ENCODE measurements around the gene ELOVL2.

The ELOVL2 gene

DNA sequence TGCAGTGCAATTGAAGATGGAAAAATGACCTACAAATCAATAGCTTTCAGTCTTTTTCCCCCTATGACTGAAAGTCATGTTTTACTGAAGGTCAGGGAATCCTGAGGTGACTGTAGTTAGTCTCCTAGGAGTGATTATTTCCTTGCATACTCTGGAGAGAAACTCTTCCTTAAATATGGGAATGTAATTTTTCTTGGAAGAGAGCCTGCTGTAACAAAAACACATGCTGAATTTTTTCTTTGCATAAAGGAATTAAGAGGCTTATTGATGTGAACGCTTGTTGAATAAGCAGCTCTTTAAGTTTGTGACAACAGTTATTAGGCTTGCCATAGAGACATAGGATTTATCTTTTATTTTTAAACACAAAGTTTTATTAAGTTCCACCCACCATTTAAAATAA is 64.5 kb downstream of the ELOVL2 start:
- no peak for ATAC-seq (ENCODE audit: low read depth)
- no peaks in the 10 kb centered on the region for H3K27me3 ChIP-seq (ENCODE audit: insufficient read depth, poor library complexity, severe bottlenecking)
- no peaks in the 10 kb centered on the region for H3K36me3 ChIP-seq (ENCODE audit: low read depth)
- no peak overlapping the region for H3K4me3 ChIP-seq (ENCODE audit: severe bottlenecking)
- DNase-seq (ENCODE audit: low spot score): no peak
- H3K9me3 ChIP-seq (ENCODE audit: severe bottlenecking): no peaks in the 10 kb centered on the region
- H3K27ac ChIP-seq (ENCODE audit: poor library complexity, severe bottlenecking): no peak overlapping the region
- no peak for TF ChIP-seq CTCF (IDR thresholded peaks at IDR 0.05; ENCODE audit: poor library complexity, severe bottlenecking)
- no peaks in the 10 kb centered on the region for H3K4me1 ChIP-seq (ENCODE audit: insufficient read depth, poor library complexity, severe bottlenecking)

DNA sequence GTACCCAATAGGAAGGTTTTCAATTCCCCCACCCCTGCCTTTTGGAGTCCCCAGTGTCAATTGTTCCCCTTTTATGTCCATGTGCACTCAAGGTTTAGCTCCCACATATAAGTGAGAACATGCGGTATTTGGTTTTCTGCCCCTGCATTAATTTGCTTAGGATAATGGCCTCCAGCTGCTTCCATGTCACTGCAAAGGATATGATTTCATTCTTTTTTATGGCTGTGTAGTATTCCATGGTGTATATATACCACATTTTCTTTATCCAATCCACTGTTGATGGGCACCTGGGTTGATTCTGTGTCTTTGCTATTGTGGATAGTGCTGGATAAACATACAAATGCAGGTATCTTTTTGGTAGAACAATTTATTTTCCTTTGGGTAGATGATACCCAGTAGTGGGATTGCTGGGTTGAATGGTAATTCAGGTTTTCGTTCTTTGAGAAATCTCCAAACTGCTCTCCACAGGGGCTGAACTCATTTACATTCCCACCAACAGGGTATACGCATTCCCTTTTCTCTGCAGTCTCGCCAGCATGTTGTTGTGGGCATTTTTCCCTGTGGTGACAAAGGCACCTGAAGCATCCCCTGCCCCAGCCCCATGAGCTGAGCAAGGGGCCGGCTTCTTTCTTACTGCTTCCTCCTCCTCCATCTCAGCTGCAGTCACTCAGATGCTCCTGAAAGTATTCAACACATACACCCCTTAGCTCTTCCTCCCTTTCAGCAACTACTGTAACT is 66.7 kb downstream of the ELOVL2 start:
- DNase-seq (ENCODE audit: low spot score) (no peak), ATAC-seq (ENCODE audit: low read depth) (no peak)
- no peak overlapping the region for H3K4me3 ChIP-seq (ENCODE audit: severe bottlenecking)

DNA sequence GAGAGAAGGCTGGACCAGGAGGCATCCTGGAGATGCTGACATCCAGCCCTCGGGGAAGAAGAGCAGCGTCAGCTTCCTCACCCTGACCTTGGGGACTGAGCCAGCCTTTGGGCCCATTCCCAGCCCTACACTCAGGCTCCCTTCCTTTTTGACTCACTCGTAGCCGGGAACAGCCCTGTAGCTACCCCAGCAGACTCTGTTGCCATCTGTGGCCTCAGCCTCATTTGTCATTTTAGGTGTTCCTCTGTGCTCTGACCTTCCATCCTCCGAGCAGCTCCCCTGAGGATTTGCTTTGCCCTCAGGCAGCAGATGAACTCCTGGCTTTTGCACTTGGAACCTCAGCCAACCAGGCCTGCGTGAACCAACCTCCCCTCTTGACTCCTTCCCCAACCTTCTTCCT is 67.5 kb downstream of the ELOVL2 start:
- Histone ChIP-seq H3K4me1 (ENCODE audit: insufficient read depth, poor library complexity, severe bottlenecking) (no peaks in the 10 kb centered on the region), H3K27me3 (ENCODE audit: insufficient read depth, poor library complexity, severe bottlenecking) (no peaks in the 10 kb centered on the region), H3K9me3 (ENCODE audit: severe bottlenecking) (no peaks in the 10 kb centered on the region), H3K4me3 (ENCODE audit: severe bottlenecking) (no peak overlapping the region), H3K27ac (ENCODE audit: poor library complexity, severe bottlenecking) (no peak overlapping the region), H3K36me3 (ENCODE audit: low read depth) (no peaks in the 10 kb centered on the region)
- ATAC-seq (ENCODE audit: low read depth): no peak
- no peak for TF ChIP-seq CTCF (IDR thresholded peaks at IDR 0.05; ENCODE audit: poor library complexity, severe bottlenecking)
- no peak for DNase-seq (ENCODE audit: low spot score)

More for the DNA sequence above, 66.7 kb downstream of the ELOVL2 start:
- TF ChIP-seq CTCF (IDR thresholded peaks at IDR 0.05; ENCODE audit: poor library complexity, severe bottlenecking): no peak
- Histone ChIP-seq H3K36me3 (ENCODE audit: low read depth) (no peaks in the 10 kb centered on the region), H3K27me3 (ENCODE audit: insufficient read depth, poor library complexity, severe bottlenecking) (no peaks in the 10 kb centered on the region), H3K4me1 (ENCODE audit: insufficient read depth, poor library complexity, severe bottlenecking) (no peaks in the 10 kb centered on the region), H3K9me3 (ENCODE audit: severe bottlenecking) (no peaks in the 10 kb centered on the region), H3K27ac (ENCODE audit: poor library complexity, severe bottlenecking) (no peak overlapping the region)

- TF ChIP-seq CTCF (IDR thresholded peaks at IDR 0.05; ENCODE audit: poor library complexity, severe bottlenecking): no peak
- ATAC-seq (ENCODE audit: low read depth) (no peak), DNase-seq (ENCODE audit: low spot score) (no peak)
- Histone ChIP-seq H3K27me3 (ENCODE audit: insufficient read depth, poor library complexity, severe bottlenecking) (no peaks in the 10 kb centered on the region), H3K9me3 (ENCODE audit: severe bottlenecking) (no peaks in the 10 kb centered on the region), H3K4me3 (ENCODE audit: severe bottlenecking) (no peak overlapping the region), H3K36me3 (ENCODE audit: low read depth) (no peaks in the 10 kb centered on the region), H3K4me1 (ENCODE audit: insufficient read depth, poor library complexity, severe bottlenecking) (no peaks in the 10 kb centered on the region), H3K27ac (ENCODE audit: poor library complexity, severe bottlenecking) (no peak overlapping the region)
Observed at GRCh38 chr6:10972196-10972595, 71.9 kb downstream of the ELOVL2 start.

DNA sequence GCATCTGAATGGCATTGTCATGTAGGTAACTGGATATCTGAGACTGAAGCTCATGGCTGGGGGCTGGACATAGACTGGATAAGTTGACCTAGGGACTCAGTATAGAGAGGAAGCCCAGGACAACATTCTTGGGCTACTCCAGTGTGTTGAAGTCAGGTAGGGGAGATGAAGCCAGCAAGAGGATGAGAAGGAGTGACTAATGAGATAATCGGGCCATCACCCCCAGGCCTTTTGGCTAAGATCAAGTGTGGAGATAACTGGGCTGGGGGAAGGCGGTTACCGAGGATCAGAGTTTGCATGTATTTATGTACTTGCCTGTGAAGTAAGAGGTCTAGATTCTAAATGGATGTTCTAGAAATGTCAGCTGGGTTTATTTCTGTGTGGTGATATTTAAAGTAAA is 73.4 kb downstream of the ELOVL2 start:
- no peaks in the 10 kb centered on the region for H3K27me3 ChIP-seq (ENCODE audit: insufficient read depth, poor library complexity, severe bottlenecking)
- H3K27ac ChIP-seq (ENCODE audit: poor library complexity, severe bottlenecking): no peak overlapping the region
- H3K9me3 ChIP-seq (ENCODE audit: severe bottlenecking): no peaks in the 10 kb centered on the region
- no peak for TF ChIP-seq CTCF (IDR thresholded peaks at IDR 0.05; ENCODE audit: poor library complexity, severe bottlenecking)
- no peak for ATAC-seq (ENCODE audit: low read depth)
- DNase-seq (ENCODE audit: low spot score): no peak
- H3K36me3 ChIP-seq (ENCODE audit: low read depth): no peaks in the 10 kb centered on the region
- no peaks in the 10 kb centered on the region for H3K4me1 ChIP-seq (ENCODE audit: insufficient read depth, poor library complexity, severe bottlenecking)
- no peak overlapping the region for H3K4me3 ChIP-seq (ENCODE audit: severe bottlenecking)
